PC-9 (cell line): ENCODE measurements around the gene FUOM.

Experiments
- EZH2 ChIP-seq: fragments of 200-600 bp; sonication (generic); IDR thresholded peaks from 2 replicates; pipeline ENCODE4 v1.8.0; 2017; ENCODE audit warnings: antibody characterized with exemption, low read depth
- TF ChIP-seq, protein P1 (sequence below): fragments of 200-600 bp; sonication (generic); conservative IDR thresholded peaks from 2 replicates; pipeline ENCODE4 v1.6.1; 2017; ENCODE audit warnings: mixed run types, antibody characterized with exemption, mild to moderate bottlenecking, moderate library complexity

DNA sequence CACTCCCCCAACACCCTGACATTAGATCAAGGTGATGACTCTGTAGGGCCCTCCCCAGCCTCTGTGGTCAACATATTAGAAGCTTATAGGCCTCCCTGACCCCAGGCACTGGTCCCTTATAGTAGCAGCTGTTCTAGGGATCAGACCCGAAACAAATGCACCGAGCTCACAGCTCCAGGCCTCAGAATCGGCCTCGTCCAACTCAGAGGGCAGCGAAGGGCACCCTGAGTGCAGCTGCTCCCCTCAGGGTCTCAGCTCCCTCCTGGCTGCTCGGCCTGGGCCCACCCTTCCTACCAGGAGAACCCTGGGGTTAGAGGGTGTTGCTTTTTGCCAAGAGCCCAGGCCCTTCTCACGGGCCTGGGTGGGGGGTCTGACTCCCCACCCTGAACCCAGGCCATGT lies 10.3 kb upstream of the FUOM start:
- TF ChIP-seq, protein P1, sequence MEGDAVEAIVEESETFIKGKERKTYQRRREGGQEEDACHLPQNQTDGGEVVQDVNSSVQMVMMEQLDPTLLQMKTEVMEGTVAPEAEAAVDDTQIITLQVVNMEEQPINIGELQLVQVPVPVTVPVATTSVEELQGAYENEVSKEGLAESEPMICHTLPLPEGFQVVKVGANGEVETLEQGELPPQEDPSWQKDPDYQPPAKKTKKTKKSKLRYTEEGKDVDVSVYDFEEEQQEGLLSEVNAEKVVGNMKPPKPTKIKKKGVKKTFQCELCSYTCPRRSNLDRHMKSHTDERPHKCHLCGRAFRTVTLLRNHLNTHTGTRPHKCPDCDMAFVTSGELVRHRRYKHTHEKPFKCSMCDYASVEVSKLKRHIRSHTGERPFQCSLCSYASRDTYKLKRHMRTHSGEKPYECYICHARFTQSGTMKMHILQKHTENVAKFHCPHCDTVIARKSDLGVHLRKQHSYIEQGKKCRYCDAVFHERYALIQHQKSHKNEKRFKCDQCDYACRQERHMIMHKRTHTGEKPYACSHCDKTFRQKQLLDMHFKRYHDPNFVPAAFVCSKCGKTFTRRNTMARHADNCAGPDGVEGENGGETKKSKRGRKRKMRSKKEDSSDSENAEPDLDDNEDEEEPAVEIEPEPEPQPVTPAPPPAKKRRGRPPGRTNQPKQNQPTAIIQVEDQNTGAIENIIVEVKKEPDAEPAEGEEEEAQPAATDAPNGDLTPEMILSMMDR: no peak
- no peak for TF ChIP-seq EZH2
